Suprapubic skin (tissue), 3 donors: ENCODE measurements around the gene CBFA2T2.

Experiments
- CTCF ChIP-seq, 2 donors: fragments of 200-600 bp in 1 of 2; fragments of 450-650 bp in 1 of 2; sonication (generic) in 1 of 2; IDR thresholded peaks; one replicate each; pipeline ENCODE4 v1.5.1; 2016 to 2019; ENCODE audit warnings: antibody characterized with exemption in 2 of 2, mild to moderate bottlenecking in 1 of 2, moderate library complexity in 1 of 2
- EP300 ChIP-seq: sonication (generic); formaldehyde crosslinking; IDR thresholded peaks from one replicate; pipeline ENCODE4 v1.6.1; 2017; ENCODE audit warnings: antibody characterized with exemption
- POLR2A ChIP-seq, 2 donors: fragments of 450-650 bp; IDR thresholded peaks; one replicate each; pipeline ENCODE4 v1.6.1; 2017; ENCODE audit warnings: antibody characterized with exemption in 2 of 2, mild to moderate bottlenecking in 2 of 2, moderate library complexity in 2 of 2

GRCh38 chr20:33578510-33578909 is 88.6 kb downstream of the CBFA2T2 start:
- no peak for TF ChIP-seq POLR2A (IDR thresholded peaks at IDR 0.05)
- TF ChIP-seq CTCF (IDR thresholded peaks at IDR 0.05) = no peak
- no peak for TF ChIP-seq EP300
